ENCODE measurements around the gene PTPRS.
"Not testable (repeated sequence)": the region's sequence is repeated elsewhere in the genome, so short reads cannot be mapped to it uniquely, and the experiment has no call there.

The PTPRS gene

DNA sequence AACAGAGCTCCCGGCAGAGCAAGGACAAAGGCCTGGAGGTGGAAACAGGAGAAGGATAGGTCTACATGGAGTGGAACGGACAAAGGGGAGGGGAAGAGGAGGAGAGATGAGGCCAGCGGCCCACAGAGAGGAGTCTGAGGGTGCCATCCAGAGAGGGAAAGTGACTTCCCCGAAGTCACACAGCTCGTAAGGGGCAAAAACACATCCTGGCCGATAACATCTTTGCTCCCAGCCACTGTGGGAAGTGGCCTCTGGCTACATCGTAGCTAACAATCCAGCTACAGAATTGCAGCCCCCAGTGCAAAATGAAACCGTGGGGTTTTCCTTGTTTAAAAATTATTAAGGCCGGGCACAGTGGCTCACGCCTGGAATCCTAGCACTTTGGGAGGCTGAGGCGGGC is 11.5 kb downstream of the PTPRS start:
- Histone ChIP-seq H3K36me3 (replicated peaks; ENCODE audit: insufficient read depth, low read length) (no peaks in the 10 kb centered on the region), H3K4me1 (ENCODE audit: low read length) (no peaks in the 10 kb centered on the region), H4K20me1 (ENCODE audit: insufficient read depth, low read length) (no peaks in the 10 kb centered on the region; the same call in 1 of the 2 replicates), H3K9ac (ENCODE audit: low read length) (no peak overlapping the region), H3K4me3 (ENCODE audit: low read length) (no peak overlapping the region), H3K9me3 (replicated peaks; ENCODE audit: insufficient read depth, low read length) (no peaks in the 10 kb centered on the region), H3K4me2 (ENCODE audit: low read depth, low read length) (no peak overlapping the region), H3K27me3 (replicated peaks; ENCODE audit: insufficient read depth, low read length) (peaks cover 97% of the 10 kb centered on the region), H2AFZ (ENCODE audit: low read length) (no peak overlapping the region), H3K9me2 (replicated peaks; ENCODE audit: insufficient read depth, low read length) (no peaks in the 10 kb centered on the region), H3K27ac (ENCODE audit: low read length) (no peak overlapping the region), H3F3A (ENCODE audit: insufficient read depth, low read length) (no peaks in the 10 kb centered on the region), H3K79me2 (ENCODE audit: low read length) (no peaks in the 10 kb centered on the region)
- DNase-seq, result no peak
- TF ChIP-seq, protein P1, sequence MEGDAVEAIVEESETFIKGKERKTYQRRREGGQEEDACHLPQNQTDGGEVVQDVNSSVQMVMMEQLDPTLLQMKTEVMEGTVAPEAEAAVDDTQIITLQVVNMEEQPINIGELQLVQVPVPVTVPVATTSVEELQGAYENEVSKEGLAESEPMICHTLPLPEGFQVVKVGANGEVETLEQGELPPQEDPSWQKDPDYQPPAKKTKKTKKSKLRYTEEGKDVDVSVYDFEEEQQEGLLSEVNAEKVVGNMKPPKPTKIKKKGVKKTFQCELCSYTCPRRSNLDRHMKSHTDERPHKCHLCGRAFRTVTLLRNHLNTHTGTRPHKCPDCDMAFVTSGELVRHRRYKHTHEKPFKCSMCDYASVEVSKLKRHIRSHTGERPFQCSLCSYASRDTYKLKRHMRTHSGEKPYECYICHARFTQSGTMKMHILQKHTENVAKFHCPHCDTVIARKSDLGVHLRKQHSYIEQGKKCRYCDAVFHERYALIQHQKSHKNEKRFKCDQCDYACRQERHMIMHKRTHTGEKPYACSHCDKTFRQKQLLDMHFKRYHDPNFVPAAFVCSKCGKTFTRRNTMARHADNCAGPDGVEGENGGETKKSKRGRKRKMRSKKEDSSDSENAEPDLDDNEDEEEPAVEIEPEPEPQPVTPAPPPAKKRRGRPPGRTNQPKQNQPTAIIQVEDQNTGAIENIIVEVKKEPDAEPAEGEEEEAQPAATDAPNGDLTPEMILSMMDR (IDR thresholded peaks at IDR 0.05; ENCODE audit: low read length), result no peak
- no peak for TF ChIP-seq EZH2phosphoT487 (IDR thresholded peaks at IDR 0.05; ENCODE audit: low read length)
- TF ChIP-seq EZH2 (optimal IDR thresholded peaks at IDR 0.05; ENCODE audit: low read depth, low read length), result no peak

DNA sequence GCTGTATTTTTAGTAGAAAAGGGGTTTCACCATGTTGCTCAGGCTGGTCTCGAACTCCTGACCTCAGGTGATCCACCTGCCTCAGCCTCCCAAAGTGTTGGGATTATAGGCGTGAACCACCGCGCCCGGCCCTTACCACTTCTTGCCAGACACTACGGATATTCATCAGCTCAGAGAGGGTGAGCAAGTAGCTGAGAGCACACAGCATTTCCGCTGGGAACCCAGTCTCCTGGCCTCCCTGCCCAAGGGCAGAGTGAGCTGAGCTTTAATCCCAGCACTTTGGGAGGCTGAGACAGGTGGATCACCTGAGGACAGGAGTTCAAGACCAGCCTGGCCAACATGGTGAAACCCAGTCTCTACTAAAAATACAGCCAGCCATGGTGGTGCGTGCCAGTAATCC is 12.2 kb downstream of the PTPRS start:
- not testable (repeated sequence) for H3K4me1 ChIP-seq (ENCODE audit: low read length); H3K4me2 ChIP-seq (ENCODE audit: low read depth, low read length); H3K9me3 ChIP-seq (replicated peaks; ENCODE audit: insufficient read depth, low read length); H3K9me2 ChIP-seq (replicated peaks; ENCODE audit: insufficient read depth, low read length); DNase-seq; H3F3A ChIP-seq (ENCODE audit: insufficient read depth, low read length); H3K79me2 ChIP-seq (ENCODE audit: low read length); H3K36me3 ChIP-seq (replicated peaks; ENCODE audit: insufficient read depth, low read length); H2AFZ ChIP-seq (ENCODE audit: low read length); H4K20me1 ChIP-seq (ENCODE audit: insufficient read depth, low read length); H3K4me3 ChIP-seq (ENCODE audit: low read length); H3K27ac ChIP-seq (ENCODE audit: low read length); H3K9ac ChIP-seq (ENCODE audit: low read length)
- peaks cover 95% of the 10 kb centered on the region for H3K27me3 ChIP-seq (replicated peaks; ENCODE audit: insufficient read depth, low read length)

DNA sequence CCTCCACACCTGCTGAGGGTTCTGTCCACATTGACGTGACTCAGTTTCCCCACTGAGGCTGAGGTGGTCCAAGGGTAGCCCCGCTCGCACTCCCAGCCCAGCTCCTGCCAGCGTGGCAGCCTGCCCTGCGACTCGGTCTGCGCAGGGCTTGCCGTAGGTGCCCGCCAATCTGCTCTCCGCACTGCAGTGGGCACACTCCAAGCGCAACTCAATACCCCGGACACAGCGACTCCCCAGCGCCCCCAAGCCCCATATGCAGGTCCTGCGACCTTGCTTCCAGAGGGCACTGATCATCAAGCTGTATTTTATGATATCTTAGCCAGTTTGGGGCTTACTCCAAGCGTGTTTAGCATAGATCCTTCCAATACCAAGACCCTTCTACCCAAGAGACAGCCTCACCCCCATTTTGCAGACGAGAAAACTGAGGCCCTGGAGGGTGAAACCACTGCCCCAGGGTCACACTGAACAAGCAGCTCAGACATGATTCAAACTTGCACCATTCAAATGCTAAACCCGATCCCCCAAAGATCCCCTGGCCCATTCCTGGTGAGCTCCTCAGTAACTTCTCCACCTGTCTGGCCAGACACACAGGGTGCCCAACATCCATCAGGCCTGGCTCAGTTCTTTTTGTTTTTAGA is 13.5 kb downstream of the PTPRS start:
- Histone ChIP-seq H3K36me3 (replicated peaks; ENCODE audit: insufficient read depth, low read length) (no peaks in the 10 kb centered on the region), H3K79me2 (ENCODE audit: low read length) (no peaks in the 10 kb centered on the region), H3K4me3 (ENCODE audit: low read length) (no peak overlapping the region), H3K9me2 (replicated peaks; ENCODE audit: insufficient read depth, low read length) (no peaks in the 10 kb centered on the region), H3K27ac (ENCODE audit: low read length) (no peak overlapping the region), H2AFZ (ENCODE audit: low read length) (no peak overlapping the region), H4K20me1 (ENCODE audit: insufficient read depth, low read length) (no peaks in the 10 kb centered on the region; the same call in 1 of the 2 replicates), H3K4me1 (ENCODE audit: low read length) (no peaks in the 10 kb centered on the region), H3K4me2 (ENCODE audit: low read depth, low read length) (no peak overlapping the region), H3K9ac (ENCODE audit: low read length) (no peak overlapping the region), H3K27me3 (replicated peaks; ENCODE audit: insufficient read depth, low read length) (peaks cover 96% of the 10 kb centered on the region), H3F3A (ENCODE audit: insufficient read depth, low read length) (no peaks in the 10 kb centered on the region), H3K9me3 (replicated peaks; ENCODE audit: insufficient read depth, low read length) (no peaks in the 10 kb centered on the region)
- no peak for DNase-seq
- TF ChIP-seq EZH2phosphoT487 (IDR thresholded peaks at IDR 0.05; ENCODE audit: low read length), result no peak
- TF ChIP-seq, protein P1 (IDR thresholded peaks at IDR 0.05; ENCODE audit: low read length), result no peak
- no peak for TF ChIP-seq EZH2 (optimal IDR thresholded peaks at IDR 0.05; ENCODE audit: low read depth, low read length)

DNA sequence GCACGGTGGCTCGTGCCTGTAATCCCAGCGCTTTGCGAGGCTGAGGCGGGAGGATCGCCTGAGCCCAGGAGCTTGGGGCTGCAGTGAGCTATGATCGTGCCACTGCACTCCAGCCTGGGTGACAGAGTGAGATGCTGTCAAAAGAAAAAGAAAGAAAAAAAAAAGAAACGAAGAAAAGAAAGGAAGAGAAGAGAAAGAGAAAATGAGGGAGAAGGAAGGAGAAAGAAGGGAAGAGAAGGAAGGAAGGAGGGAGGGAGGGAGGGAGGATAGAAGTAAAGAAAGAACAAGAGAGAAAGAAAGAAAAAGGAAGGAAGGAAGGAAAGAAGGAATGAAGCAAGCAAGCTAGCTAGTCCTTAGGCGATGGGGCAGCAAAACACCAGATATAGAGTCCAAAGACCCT is 14.1 kb downstream of the PTPRS start:
- TF ChIP-seq EZH2phosphoT487 (IDR thresholded peaks at IDR 0.05; ENCODE audit: low read length), result no peak
- TF ChIP-seq, protein P1 (IDR thresholded peaks at IDR 0.05; ENCODE audit: low read length), result no peak
- no peak for TF ChIP-seq EZH2 (optimal IDR thresholded peaks at IDR 0.05; ENCODE audit: low read depth, low read length)
- no peak for DNase-seq
- H3K9me2 ChIP-seq (replicated peaks; ENCODE audit: insufficient read depth, low read length), result no peaks in the 10 kb centered on the region
- no peak overlapping the region for H2AFZ ChIP-seq (ENCODE audit: low read length)
- H4K20me1 ChIP-seq (ENCODE audit: insufficient read depth, low read length), result no peaks in the 10 kb centered on the region; the same call in 1 of the 2 replicates
- H3K27me3 ChIP-seq (replicated peaks; ENCODE audit: insufficient read depth, low read length), result peaks cover 96% of the 10 kb centered on the region
- no peaks in the 10 kb centered on the region for H3K9me3 ChIP-seq (replicated peaks; ENCODE audit: insufficient read depth, low read length)
- no peak overlapping the region for H3K4me3 ChIP-seq (ENCODE audit: low read length)
- H3F3A ChIP-seq (ENCODE audit: insufficient read depth, low read length), result no peaks in the 10 kb centered on the region
- H3K36me3 ChIP-seq (replicated peaks; ENCODE audit: insufficient read depth, low read length), result no peaks in the 10 kb centered on the region
- no peak overlapping the region for H3K4me2 ChIP-seq (ENCODE audit: low read depth, low read length)
- no peaks in the 10 kb centered on the region for H3K4me1 ChIP-seq (ENCODE audit: low read length)
- H3K27ac ChIP-seq (ENCODE audit: low read length), result no peak overlapping the region
- no peaks in the 10 kb centered on the region for H3K79me2 ChIP-seq (ENCODE audit: low read length)
- no peak overlapping the region for H3K9ac ChIP-seq (ENCODE audit: low read length)

All from MM.1S (cell line).